ENCODE data around the gene FGF14. TPM values are rescaled to one million over a fixed set of nuclear protein-coding genes. Genes with fewer than 3 reads are reported as not detected.

The FGF14 gene
- total and polyA plus RNA-seq, 2 of the 4 experiments (the other 2 are of a cell fraction): under 0.01 TPM; not detected in 1

GRCh38 chr13:101866889-101867581, 534.8 kb downstream of the FGF14 start:
- Histone ChIP-seq H3K56ac (ENCODE audit: extremely low read depth, insufficient read depth, low read length) (no peak overlapping the region), H4K5ac (ENCODE audit: low read depth, low read length) (no peak overlapping the region), H3K9me3 (ENCODE audit: control insufficient read depth, insufficient read depth, low read length) (no peaks in the 10 kb centered on the region), H2AK5ac (ENCODE audit: low read depth, low read length) (no peak overlapping the region), H4K91ac (ENCODE audit: insufficient read depth, low read depth, low read length) (no peak overlapping the region), H3K4me1 (ENCODE audit: control insufficient read depth, insufficient read depth, low read length) (no peaks in the 10 kb centered on the region), H3K9ac (ENCODE audit: low read depth, low read length) (no peak overlapping the region), H3K27me3 (ENCODE audit: control insufficient read depth, insufficient read depth, low read length) (no peaks in the 10 kb centered on the region), H4K8ac (ENCODE audit: low read depth in 2 of 2, low read length in 2 of 2) (no peak overlapping the region), H3K9me1 (ENCODE audit: insufficient read depth, low read length) (no peaks in the 10 kb centered on the region), H2BK120ac (ENCODE audit: low read depth, low read length) (no peak overlapping the region), H3K14ac (replicated peaks; ENCODE audit: low read depth, low read length) (no peak overlapping the region), H3K27ac (ENCODE audit: insufficient read depth, low read length) (no peak overlapping the region), H3K18ac (ENCODE audit: low read depth, low read length) (no peak overlapping the region), H3K4me2 (ENCODE audit: low read depth, low read length) (no peak overlapping the region), H2AFZ (replicated peaks; ENCODE audit: low read length, poor library complexity) (no peak overlapping the region), H2AK9ac (replicated peaks; ENCODE audit: low read depth, low read length, poor library complexity) (no peak overlapping the region), H4K20me1 (ENCODE audit: insufficient read depth, low read length) (no peaks in the 10 kb centered on the region), H3K4me3 (ENCODE audit: insufficient read depth, low read depth, low read length) (no peak overlapping the region), H2BK5ac (ENCODE audit: low read depth, low read length, poor library complexity, severe bottlenecking) (no peak overlapping the region), H3K36me3 (ENCODE audit: control insufficient read depth, insufficient read depth, low read length) (no peaks in the 10 kb centered on the region), H2BK20ac (ENCODE audit: low read depth, low read length) (no peak overlapping the region), H3K4ac (ENCODE audit: low read depth, low read length) (no peak overlapping the region), H3K79me1 (ENCODE audit: low read depth in 1 of 2, low read length in 2 of 2) (no peaks in the 10 kb centered on the region), H3K23ac (ENCODE audit: low read depth, low read length) (no peak overlapping the region), H2BK15ac (ENCODE audit: low read depth, low read length) (no peak overlapping the region)
- intact Hi-C loops (cut with micrococcal nuclease): no loop called here
- ATAC-seq (ENCODE audit: low read depth) (no peak), DNase-seq (no peak)
- no TSS peak for BruUV-seq (replicated peaks)
- POLR2A ChIA-PET (ENCODE audit: unreplicated experiment): no interaction called here
- CTCF ChIA-PET: interaction anchor here (0.7 kb wide), 1 partner anchor 314 kb away, joined by 3 read pairs; no protein-coding TSS in a partner anchor
- dilution Hi-C loops (cut with HindIII; ENCODE audit: low sequenced_read_pairs, unreplicated experiment): no loop called here
- WGBS, 2 experiments (ENCODE audit: extremely low coverage in 2 of 2, insufficient read length in 1 of 2): 88% methylated on average over 4 of the region's 4 CpGs; no CpG with 5 or more reads in 1 of the 2 experiments
- in situ Hi-C loops (cut with MboI; ENCODE audit: low sequenced_read_pairs): no loop called here
- no peak for TF ChIP-seq MAFK (IDR thresholded peaks at IDR 0.05; ENCODE audit: low read depth, low read length)
- TF ChIP-seq MAZ (IDR thresholded peaks at IDR 0.05; ENCODE audit: borderline replicate concordance, low read depth, low read length): no peak
- no peak for TF ChIP-seq SMC3 (IDR thresholded peaks at IDR 0.05; ENCODE audit: low read depth, low read length)
- TF ChIP-seq CHD1 (IDR thresholded peaks at IDR 0.05; ENCODE audit: low read depth, low read length): no peak
- no peak for TF ChIP-seq MXI1 (IDR thresholded peaks at IDR 0.05; ENCODE audit: borderline replicate concordance, low read depth, low read length)
- no peak for TF ChIP-seq POLR2A (IDR thresholded peaks at IDR 0.05; ENCODE audit: low read depth, low read length)
- TF ChIP-seq NFE2L2 (IDR thresholded peaks at IDR 0.05; ENCODE audit: low read depth, low read length): no peak
- TF ChIP-seq, protein P1, sequence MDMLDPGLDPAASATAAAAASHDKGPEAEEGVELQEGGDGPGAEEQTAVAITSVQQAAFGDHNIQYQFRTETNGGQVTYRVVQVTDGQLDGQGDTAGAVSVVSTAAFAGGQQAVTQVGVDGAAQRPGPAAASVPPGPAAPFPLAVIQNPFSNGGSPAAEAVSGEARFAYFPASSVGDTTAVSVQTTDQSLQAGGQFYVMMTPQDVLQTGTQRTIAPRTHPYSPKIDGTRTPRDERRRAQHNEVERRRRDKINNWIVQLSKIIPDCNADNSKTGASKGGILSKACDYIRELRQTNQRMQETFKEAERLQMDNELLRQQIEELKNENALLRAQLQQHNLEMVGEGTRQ (IDR thresholded peaks at IDR 0.05; ENCODE audit: low read depth, low read length): no peak

Data from IMR-90 (cell line).